Measurements from ENCODE around the gene KANSL1.
"Not testable (repeated sequence)": the region's sequence is repeated elsewhere in the genome, so short reads cannot be mapped to it uniquely, and the experiment has no call there.

KANSL1 gene

GRCh38 chr17:46111236-46111635 is 82.0 kb downstream of the KANSL1 start:
- DNase-seq: not testable (repeated sequence)

- DNase-seq: no peak
These were observed 83.0 kb downstream of the KANSL1 start for GRCh38 chr17:46110219-46110618.

GRCh38 chr17:46109603-46110189 is 83.5 kb downstream of the KANSL1 start:
- DNase-seq: no peak

GRCh38 chr17:46108550-46109110 is 84.6 kb downstream of the KANSL1 start:
- DNase-seq: no peak

- DNase-seq: no peak
These were observed 85.1 kb downstream of the KANSL1 start for GRCh38 chr17:46108120-46108519.

- no peak for DNase-seq
These were observed 86.1 kb downstream of the KANSL1 start for GRCh38 chr17:46106966-46107644.

GRCh38 chr17:46102806-46103205 is 90.4 kb downstream of the KANSL1 start:
- DNase-seq: not testable (repeated sequence)

DNA sequence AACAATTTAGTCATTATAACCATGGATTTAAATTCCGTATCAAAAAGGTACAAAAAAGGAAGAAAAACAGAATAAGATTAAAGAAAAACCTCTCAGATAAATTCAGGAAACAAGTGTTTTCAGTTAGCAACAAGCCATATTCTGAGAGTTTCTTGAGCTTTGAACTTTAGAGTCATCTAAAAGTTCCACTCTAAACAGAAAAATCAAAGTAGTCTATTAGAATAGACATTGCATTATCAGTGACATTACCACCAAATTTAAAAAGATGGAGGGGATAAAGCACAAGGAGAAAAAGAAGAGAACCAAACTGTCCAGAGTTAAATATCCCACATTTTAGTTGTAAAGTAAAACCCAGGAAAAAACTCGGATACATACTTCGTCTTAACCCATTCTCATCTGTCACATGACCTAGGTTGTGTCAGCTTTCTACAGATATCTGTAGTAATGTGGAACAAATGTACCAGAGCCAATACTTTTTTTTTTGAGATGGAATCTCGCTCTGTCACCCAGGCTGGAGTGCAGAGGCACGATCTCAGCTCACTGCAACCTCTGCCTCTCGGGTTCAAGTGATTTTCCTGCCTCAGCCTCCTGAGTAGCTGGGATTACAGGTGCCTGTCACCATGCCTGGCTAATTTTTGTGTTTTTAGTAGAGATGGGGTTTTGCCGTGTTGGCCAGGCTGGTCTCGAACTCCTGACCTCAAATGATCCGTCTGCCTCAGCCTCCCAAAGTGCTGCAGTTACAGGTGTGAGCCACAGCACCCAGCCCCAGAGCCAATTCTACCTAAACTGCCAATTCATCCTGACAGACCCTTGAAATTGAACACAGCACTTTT is 91.2 kb downstream of the KANSL1 start:
- DNase-seq: not testable (repeated sequence)

DNA sequence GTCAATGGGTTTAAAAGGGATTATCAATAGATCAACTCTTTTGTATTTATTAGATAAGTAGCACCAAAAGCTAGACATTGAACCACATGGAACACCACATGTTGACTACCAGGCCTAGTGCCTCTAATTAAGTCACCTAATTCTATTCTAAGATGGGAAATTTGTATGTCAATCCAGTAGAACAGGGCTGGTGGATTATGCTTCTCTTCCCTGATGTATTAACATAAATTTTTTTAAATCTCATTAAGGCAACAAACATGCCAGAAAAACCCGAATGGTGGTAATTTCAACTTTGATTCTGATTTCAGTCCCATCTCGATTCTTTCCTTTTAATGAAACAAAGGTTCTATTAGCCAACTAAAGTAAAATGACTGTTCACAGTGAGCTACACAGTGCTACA is 92.6 kb downstream of the KANSL1 start:
- DNase-seq: no peak

GRCh38 chr17:46099865-46100264 is 93.4 kb downstream of the KANSL1 start:
- no peak for DNase-seq

DNA sequence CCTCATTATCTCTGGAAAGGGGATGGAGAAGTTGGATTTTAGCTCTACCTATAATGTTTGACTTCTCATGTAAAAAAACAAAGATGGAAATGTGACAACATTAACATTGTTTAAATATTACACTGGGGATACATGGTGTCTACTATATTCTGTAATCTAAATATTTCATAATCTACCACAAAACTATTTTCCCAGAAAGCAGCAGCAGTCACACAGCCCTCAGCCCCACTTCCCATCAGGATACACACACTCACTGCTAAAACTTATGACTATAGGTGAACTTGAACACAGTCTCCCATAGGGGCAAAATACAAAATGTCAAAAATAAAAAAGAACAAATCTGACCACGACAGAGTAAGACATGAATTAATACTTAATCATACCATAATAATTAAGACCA is 95.7 kb downstream of the KANSL1 start:
- DNase-seq: no peak

- DNase-seq: no peak
These were observed 100.2 kb downstream of the KANSL1 start for GRCh38 chr17:46092991-46093390.

DNA sequence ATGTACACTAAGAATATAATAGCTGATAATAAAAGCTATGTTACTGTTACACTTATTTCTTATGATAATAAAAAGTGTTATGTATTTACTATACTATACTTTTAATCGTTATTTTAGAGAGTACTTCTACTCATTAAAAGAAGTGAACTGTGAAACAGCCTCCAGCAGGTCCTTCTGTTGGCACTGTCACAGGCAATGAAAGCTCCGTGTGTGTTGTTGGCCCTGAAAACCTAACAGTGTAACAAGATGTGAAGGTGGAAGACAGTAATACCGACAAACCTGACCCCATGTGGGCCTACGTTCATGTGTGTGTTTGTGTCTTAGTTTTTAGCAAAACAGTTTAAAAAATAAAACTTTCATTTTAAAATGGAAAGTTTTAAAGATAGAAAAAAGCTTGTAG is 102.4 kb downstream of the KANSL1 start:
- no peak for DNase-seq

- no peak for DNase-seq
These were observed 103.8 kb downstream of the KANSL1 start for GRCh38 chr17:46089389-46089965.

DNA sequence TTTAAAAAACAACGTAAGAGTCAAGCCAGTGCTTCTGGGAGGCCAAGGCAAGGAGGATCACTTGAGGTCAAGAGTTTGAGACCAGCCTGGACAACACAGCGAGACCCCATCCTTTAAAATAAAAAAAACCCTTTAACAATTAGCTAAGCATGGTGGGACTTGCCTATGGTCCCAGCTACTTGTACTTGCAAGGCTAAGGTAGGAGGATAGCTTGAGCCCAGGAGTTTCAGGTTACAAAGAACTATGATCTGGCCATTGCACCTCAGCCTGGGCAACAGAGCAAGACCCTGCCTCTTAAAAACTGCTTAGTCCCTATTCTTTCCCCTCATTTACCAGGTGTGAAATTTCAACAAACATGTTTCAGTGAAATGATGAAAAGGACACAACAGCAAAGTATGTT is 104.6 kb downstream of the KANSL1 start:
- DNase-seq: no peak

- DNase-seq: not testable (repeated sequence)
These were observed 105.4 kb downstream of the KANSL1 start for GRCh38 chr17:46087871-46088270.

- DNase-seq: no peak
These were observed 106.4 kb downstream of the KANSL1 start for GRCh38 chr17:46086821-46087220.

DNA sequence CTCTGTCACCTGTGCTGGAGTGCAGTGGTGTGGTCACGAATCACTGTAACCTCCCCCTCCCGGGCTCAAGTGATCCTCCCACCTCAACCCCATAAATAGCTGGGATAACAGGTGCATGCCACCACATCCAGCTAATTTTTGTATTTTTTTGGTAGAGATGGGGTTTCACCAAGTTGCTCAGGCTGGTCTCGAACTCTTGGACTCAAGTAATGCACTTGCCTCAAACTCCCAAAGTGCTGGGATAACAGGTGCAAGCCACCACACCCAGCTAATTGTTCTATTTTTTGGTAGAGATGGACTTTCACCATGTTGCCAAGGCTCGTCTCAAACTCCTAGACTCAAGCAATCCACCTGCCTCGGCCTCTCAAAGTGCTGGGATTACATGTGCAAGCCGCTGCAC is 107.7 kb downstream of the KANSL1 start:
- no peak for DNase-seq

GRCh38 chr17:46082257-46082656 is 111.0 kb downstream of the KANSL1 start:
- DNase-seq: no peak

- no peak for DNase-seq
These were observed 112.3 kb downstream of the KANSL1 start for GRCh38 chr17:46081018-46081320.

DNA sequence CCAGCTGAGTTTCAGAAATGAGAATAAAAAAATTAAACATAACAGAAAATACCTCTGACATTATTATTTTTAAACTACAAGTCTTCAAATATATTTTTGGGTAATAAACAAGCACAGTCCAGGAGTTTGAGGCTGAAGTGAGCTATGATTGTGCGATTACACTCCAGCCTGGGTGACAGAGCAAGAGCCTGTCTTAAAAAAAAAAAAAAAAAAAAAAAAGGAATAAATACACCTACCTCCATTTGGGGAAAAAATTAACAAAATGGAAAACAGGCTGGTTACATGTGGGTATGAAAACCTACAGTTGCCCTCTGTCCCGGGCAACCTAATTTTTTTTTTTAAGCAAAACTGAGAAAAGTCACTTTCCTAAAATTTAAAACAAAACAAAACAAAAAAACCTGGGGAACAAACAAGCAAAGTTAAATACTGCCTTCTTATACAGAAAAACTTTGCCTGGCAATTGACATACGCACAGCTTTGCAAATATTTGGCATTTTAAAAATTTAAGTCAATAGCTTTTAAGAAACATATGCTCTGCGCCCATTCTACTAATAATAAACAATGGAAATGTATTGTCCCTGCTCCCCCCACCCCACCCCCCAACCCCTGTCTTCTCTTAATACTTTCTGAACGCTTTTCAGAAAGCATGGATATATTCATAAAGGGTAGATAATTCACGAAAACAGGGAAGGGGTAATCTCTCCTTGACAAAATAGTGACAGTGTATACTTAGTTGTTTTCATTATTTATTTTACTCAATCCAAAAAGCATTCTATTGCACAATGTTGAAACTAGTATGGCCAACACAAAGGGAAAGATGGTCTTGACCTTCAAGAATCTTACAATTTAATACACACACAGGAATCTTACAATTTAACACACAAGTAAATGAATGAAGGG is 112.9 kb downstream of the KANSL1 start:
- no peak for DNase-seq

DNA sequence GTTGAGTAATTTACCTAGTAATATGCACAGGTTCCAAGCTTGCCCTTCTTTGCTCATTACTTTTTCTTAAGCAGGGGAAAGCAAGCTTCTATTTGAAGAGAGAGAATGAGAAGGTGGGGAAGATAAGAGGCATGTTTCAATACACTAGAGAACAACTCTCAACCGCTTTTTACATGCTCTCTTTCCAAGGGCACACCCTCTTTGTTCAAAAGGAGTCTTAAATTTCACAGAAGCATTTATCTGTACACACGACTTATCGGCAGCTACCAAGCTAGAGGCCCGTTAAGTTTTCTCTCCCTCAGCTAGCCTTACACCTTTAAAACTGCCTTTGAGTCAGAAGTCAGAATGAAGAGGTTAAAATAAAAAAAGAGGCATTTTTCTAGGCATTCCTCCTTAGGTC is 114.6 kb downstream of the KANSL1 start:
- DNase-seq: no peak

All from activated gamma-delta T cell treated with Interleukin-2 at 50 U/mL for 16 hours (primary cell).